GM21423 (cell line): ENCODE measurements around the gene NMBR.
A peak's percentile ranks its signal among the peaks of the same experiment; 100 is the strongest.
"Not testable (repeated sequence)": the region's sequence is repeated elsewhere in the genome, so short reads cannot be mapped to it uniquely, and the experiment has no call there.

Experiments
- ATAC-seq: cut with Tn5 transposase; IDR thresholded peaks from one replicate; pipeline ENCODE4 v1.9.1; 2021; ENCODE audit warnings: mild to moderate bottlenecking, moderate library complexity; ENCODE audit not compliant: unreplicated experiment

NMBR gene

DNA sequence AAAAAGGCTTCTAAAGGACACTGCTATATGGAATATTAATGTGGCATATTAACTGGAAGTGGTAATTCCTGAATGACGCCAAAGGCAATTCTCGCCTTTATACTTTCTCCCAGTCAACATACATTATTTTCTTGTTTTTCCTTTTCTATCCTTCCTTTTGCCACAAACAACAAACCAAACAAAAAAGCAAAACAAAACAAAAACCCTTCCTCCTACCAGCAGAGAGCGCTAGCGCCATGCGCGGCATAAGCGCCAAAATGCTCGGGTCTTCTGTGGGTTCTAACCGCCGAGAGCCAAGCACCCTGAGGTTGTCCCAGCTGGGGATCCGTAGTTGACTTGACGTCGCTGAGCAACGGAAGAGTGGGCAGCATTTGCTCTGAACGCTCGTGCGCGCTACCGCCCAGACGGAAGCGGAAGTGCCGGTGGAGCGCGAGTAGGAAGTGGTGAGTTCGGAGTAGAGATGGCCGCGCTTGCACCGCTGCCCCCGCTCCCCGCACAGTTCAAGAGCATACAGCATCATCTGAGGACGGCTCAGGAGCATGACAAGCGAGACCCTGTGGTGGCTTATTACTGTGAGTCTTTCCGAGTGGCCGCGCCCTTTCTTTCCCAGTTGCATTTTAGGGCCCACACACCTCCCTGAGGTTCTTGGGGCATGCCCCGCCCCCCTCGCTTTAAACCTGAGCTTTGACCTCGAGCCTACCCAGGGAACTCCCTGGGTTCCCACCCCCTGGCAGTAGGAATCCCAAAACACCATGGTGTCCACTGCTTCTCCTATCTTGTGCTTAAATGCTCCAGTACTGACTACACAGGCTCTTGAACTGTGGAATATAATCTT lies at the start of gene NMBR, which contains the start of gene VTA1:
TSS of gene NMBR (minus strand) at position 295 of the 835 bp plus-strand sequence. CDS start 58,464 bp downstream, outside the sequence.
TSS of gene VTA1 (plus strand) at position 436 of the 835 bp plus-strand sequence. CDS start at position 461, 25 bp downstream.
- peak; percentile 100 for ATAC-seq

- no peak for ATAC-seq
Measured at GRCh38 chr6:142195862-142196541, 49.1 kb upstream of the NMBR start.

GRCh38 chr6:142193621-142194020 lies 46.7 kb upstream of the NMBR start:
- ATAC-seq = no peak

DNA sequence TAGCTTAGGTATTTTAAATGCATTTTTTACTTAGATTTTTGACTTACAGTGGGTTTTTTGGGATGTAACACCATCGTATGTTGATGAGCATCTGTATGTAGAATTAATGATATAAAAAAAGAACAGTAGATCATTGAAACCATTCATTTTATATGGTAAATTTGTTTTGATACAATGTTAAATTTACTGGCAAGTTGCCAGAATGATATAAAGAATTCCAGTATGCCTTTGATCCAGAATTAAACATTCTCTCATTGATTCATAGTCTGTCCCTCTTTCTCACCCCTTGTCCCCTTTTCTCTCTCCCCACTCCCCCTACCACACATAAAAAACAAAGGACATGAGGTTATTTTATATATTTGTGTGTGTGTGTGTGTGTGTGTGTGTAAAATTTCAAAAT lies 45.4 kb upstream of the NMBR start:
- ATAC-seq = no peak

DNA sequence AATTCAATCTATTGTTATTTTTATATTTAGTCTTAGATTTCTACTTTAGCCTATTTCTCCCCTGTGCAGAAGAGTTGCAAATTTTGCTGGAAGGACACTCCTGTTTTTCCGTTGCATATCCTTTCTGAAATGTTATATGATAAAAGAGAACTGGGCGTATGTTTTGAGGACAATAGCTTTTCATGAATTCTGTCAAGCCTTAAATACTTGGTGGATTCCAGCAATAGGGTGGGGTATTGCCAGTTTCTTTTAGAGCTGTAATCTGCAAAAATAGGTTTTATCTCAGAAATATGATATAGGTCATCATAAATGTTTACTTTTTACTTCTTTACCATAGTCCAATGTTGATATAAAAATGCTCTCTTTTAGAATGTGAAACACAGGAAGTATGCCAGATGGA lies 42.1 kb upstream of the NMBR start:
- no peak for ATAC-seq

DNA sequence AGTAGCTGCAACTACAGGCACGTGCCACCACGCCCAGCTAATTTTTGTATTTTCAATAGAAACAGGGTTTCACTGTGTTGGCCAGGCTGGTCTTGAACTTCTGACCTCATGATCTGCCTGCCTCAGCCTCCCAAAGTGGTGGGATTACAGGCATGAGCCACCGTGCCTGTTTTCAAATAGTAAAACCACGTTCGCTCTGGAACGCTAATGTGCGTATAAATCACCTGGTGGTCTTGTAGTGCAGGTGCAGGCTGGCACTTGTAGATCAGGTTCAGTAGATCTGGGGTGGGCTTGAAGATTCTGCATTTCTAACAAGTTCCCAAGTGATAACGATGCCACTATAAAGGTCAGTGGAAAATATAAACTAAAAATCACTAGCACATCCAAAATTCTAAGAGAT lies 41.4 kb upstream of the NMBR start:
- ATAC-seq = not testable (repeated sequence)

DNA sequence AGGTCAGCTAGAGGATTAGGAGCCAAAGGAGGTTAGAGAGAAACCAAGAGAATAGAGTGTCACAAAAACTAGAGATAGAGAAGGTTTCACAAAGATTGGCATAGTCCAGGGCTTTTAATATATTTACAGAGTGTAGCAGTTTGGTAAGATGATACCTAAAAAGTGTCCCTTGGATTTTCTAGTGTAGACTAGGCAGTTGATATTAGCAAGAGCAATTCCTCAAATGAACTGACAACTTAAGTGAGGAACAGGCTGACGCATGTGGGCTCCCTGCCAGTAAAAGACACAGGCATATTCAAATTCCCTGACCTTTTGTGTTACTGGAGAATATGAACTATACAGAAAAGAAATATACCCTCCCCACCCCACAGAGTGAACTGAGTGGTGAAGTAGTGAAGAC lies 40.3 kb upstream of the NMBR start:
- ATAC-seq = no peak

DNA sequence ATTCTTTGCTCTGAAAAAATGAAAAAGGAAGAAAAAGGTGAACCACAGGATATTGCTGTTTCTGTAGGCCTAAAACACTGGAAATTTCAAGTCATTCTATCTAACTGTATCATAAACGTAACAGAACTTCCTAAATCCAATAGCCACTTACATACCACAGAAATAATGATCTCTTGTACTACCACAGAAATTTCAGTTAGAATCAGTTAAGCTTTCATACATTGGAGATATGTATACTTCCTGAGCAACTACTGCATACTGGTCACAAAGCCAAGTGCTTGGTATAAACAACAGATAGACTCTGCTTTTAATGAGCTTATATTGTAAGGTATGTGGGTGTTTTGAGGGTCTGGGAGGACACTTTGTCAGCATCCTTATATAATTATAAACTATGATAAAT lies 38.7 kb upstream of the NMBR start:
- ATAC-seq = no peak

DNA sequence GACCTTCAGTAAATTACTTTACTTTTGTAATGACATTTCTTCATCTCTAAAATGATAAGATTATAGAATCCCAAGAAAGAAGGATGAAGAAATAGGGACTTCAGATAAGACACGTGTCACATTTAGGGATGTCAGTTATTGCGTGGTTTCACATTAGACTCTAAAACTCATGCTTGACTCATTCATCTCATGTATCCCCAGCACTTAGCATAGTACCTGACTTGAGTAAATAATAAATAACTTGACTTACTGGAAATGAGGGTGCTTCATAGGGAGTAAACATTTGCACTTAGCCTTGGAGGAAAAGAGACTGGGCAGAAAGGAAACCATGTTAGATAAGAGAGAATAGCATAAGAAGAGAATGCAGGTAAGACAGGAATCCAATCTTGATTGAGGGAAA lies 37.4 kb upstream of the NMBR start:
- ATAC-seq = no peak

DNA sequence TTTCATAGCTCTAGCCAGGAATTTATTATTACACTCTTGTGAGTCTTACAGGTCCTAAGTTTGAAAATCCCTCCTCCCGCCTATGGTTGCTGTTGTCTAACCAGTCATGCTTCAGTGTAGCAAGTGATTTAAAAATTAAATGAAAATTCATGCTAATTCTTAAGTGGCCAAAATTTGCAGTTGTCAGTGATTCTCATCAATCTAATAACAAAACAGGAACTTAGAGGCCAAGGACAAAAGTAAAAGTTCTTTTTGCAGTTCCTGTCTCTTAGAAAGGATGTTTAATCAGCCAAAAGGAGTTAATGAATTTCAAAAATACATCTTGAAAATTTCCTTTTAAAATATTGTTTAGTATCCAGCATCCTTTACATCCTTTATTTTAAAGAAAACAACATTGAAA lies 36.4 kb upstream of the NMBR start:
- no peak for ATAC-seq

GRCh38 chr6:142182004-142182403 lies 35.1 kb upstream of the NMBR start:
- no peak for ATAC-seq

- ATAC-seq = no peak
Measured at GRCh38 chr6:142178129-142178528, 31.2 kb upstream of the NMBR start.

DNA sequence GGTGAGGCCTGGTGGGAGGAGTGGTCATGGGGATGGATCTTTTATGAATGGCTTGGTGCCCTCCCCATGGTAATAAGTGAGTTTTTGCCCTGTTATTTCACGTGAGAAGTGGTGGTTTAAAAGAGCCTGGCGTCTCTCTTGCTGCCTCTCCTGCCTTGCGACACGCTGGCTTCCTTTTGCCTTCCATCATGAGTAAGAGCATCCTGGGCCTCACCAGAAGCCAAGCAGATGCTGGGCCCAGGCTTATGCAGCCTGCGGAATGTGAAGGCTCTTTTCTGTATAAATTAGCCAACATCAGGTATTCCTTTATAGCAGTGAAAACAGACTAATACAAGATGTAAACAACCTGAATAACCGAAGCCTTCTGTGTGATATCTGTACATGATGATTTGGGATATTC lies 27.8 kb upstream of the NMBR start:
- no peak for ATAC-seq

GRCh38 chr6:142173980-142174379 lies 27.1 kb upstream of the NMBR start:
- ATAC-seq = no peak

- ATAC-seq = no peak
Measured at GRCh38 chr6:142172758-142173157, 25.8 kb upstream of the NMBR start.

DNA sequence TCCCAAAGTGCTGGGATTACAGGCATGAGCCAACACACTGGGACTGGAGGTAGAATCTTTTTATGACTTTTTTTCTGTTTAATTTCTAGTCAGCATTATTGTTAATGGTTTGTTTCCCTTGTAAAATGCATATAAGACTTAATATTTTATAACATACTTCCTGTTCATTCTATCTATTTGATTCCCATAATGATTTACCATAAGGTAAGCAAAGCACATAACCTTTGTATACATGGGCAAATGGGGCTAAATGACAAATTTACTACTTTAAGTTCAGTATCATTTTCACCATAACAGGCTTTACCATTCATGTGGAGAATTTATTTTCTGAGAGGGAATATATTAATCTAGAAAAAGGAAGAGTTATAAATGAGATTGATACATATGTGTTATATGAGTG lies 24.4 kb upstream of the NMBR start:
- no peak for ATAC-seq

DNA sequence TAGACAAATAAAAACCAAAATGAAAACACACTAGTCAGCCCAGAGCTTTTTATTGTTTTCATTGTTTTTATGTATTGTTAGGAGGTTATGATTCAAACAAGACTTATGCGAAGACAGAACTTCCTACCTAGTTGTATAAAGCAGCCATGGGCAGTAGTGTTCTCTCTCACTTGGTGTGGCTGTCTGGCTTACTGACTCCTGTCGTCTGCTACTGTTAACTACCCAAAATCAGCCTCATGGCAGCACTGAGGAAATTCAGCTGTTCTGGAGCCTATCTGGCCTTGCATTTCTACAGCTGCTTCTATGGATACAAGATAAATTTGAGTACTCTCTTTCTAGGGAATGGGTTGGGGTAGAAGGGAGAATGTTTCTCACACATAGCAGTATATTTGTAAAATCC lies 20.6 kb upstream of the NMBR start:
- ATAC-seq = no peak

DNA sequence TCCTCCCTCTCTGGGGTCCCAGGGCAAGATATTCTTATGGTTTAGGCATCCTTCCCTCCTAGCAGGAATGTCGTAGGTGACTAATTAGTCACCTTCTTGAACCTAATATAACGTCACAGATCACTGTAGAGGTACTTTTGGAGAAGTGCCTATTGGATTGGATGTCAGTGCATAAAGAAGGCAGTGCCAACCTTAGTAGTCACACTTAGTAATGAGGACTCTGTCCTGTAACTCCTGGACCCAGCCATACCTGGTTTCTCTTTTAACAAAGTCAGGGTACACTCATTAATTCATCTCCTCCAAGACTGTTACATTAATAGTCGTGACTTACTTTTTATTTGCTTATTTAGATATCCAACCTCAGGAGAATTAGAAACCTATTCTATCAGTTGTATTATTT lies 20.1 kb upstream of the NMBR start:
- ATAC-seq = no peak

GRCh38 chr6:142165227-142165626 lies 18.3 kb upstream of the NMBR start:
- ATAC-seq = no peak

DNA sequence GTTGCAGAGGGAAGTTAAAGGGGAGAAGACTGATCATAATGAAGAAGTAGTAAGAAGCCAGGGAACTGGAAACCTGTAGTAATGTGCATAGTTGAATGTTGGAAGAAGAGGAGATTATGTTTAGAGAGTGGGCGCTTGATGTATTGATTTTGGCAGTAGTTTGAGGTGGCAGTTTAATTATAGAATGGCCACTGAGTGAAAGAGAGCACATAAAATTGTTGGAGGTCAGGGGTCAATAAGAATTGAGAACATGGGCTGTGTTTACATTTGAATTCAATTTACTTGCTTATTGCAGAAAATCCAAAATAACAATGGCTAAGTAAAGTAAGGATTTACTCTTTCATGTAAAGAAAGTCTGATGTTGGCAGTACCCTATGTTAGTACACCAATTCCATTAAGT lies 15.9 kb upstream of the NMBR start:
- ATAC-seq = no peak

DNA sequence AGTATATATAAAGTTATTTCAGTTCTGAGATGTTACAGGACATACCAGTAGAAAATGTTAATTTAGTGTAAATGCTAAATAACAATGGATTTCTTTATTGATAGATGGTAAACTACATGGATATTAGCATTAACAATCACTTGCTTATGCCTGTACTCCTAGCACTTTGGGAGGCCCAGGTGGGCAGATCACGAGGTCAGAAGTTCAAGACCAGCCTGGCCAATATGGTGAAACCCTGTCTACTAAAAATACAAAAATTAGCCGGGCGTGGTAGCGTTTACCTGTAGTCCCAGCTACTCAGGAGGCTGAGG lies 9.8 kb upstream of the NMBR start:
- not testable (repeated sequence) for ATAC-seq
